ENCODE data around the gene TRIO.

The TRIO gene

DNA sequence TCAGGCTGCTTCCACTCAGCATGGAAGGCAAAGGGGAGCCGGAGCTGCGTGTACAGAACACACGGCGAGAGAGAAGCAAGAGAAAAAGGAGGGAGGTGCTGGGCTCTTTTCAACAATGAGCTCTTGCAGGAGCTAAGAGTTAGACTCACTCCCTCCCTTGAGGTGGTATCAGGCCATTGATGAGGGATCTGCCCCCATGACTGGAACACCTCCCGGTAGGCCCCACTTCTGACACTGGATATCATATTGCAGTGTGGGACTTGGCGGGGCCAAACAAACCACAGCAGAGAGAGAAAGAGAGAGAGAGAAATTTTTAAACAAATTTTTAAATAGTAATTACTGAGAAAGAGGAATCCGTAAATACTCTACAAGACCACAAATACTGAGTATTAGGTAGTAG is 182.2 kb downstream of the TRIO start:
- no peak for DNase-seq (ENCODE audit: low read depth, low spot score)

DNA sequence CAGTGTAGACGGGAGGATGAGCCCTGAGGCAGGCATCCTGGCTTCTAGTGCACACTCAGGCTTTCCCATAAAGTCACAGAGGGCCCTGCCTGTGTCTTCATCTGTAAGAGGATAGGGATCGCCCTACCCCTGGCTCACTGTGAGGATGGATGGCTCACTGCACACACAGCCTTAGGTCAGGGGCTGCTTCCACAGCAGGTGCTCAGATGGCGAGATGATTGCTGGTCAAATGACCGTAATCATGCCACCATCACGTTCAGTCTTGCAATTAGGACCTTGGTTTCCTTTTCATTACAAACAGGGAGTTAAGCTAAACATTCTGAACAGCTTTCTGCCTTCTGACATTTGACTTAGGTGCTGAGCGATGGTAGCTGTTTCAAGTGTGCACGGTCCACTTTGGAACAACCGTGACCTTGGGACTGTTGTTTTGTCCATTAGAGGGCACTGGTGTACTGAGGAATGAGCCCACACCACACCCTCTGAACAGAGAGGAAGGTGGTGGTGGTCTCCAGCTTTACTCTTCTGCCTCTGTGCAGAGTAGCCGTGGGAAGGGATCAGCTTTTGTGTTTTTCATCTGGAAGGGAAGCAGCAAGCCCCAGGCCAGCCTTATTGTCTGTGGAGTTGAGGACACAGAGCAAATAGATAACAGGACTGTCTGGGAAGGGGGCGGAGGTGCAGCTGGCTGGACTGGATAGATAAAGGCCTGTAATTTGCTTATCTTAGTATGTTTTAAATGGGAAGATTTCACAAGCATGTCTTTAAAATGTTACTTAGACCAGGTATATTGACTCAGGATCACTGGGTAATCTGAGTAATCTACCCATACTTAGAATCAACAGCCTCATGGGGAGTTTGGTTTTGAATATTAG is 183.1 kb downstream of the TRIO start:
- peak; percentile 41 for DNase-seq (ENCODE audit: low read depth, low spot score)

DNA sequence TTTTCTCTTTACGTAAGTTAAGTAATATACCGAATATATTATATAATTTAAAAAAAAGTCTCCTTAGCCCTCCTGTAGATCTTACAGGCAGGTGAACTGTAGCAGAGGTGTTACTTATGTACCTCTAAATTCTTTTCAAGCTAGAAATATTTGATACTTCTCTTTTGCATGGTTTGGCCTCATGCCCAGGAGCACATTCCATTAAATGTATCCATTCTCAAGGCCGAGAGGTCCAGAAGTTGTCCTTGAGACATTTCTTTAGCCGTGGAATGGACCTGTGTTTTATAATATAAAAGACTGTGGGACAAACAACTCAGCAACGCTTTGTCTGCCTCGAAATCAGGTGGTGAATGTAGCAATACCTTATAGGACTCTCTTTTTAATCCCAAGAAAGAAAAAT is 184.5 kb downstream of the TRIO start:
- no peak for DNase-seq (ENCODE audit: low read depth, low spot score)

DNA sequence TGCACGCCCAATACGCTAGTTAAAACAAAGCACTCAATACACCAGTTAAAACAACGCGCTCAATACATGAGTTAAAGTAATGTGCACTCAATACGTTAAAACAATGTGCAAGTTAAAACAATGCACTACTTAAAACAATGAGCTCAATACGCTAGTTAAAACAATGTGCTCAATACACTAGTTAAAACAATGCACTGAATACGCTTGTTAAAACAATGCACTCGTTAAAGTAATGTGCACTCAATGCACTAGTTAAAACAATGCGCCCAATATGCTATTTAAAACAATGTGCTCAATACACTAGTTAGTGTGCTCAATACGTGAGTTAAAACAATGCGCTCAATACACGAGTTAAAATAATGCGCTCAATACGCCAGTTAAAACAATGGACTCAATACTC is 185.0 kb downstream of the TRIO start:
- DNase-seq (ENCODE audit: low read depth, low spot score) = no peak

DNA sequence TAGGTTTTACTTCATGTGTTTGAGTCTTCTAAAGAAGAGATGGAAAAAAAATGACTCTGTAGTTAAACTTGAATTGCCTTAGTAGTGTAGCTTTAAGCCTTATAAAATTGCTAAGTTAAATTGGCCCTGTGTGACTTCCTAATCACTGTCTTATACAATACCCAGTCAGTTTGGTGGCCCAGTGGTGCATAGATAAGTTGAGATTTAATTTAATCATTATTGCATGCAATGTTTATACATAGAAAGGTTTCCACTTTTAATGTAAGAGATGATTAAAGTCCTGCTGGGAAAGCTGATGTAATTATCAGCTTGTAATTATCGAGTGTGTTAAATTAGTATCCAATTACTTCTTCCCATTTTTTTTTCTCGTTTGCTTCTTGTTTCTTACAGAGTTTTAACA is 187.1 kb downstream of the TRIO start:
- no peak for DNase-seq (ENCODE audit: low read depth, low spot score)

DNA sequence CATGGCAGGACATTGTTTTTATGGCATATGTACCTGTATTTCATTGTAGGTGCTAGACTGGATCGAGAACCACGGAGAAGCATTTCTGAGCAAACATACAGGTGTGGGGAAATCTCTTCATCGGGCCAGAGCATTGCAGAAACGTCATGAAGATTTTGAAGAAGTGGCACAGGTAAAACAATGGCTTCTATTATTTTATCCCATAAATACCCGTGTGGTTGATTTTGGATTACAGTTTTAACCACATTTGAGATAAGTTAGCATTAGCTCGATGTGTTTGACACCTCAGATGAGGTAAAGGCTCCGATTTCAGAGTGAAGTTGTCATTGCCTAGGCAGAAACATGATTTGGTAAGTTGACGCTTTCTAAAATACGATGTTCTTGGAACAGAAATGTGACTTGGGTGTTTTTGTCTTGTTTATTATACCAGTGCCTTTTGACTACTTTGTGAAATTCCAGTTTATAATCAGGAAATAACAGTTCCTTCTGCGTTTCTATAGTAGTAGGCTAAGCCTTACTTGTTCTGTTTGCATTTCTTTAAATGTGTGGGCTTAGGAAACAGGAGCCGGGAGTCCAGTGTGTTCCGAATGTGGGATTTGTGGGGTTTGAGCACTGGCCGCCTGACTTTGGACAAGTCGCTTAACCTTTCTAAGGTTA is 187.7 kb downstream of the TRIO start:
- no peak for DNase-seq (ENCODE audit: low read depth, low spot score)

DNA sequence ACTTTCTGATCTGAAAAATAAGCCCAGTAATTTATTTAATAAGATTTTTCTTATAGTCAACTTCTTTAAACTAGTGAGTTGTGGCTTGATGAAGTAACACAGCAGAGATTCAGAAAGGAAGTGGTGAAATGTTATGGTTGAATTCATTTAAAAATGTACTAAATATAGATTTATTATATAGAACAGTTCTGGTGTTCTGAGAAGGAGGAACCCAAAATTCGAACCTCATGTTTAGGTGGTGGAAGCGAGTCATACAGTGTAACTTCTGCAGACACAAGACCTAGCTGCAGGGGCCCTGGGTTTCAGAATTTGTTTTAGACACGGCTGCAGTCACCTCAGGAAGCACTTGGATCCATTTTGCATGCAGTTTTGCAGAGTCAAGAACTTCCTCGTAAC is 188.2 kb downstream of the TRIO start:
- DNase-seq (ENCODE audit: low read depth, low spot score) = no peak

DNA sequence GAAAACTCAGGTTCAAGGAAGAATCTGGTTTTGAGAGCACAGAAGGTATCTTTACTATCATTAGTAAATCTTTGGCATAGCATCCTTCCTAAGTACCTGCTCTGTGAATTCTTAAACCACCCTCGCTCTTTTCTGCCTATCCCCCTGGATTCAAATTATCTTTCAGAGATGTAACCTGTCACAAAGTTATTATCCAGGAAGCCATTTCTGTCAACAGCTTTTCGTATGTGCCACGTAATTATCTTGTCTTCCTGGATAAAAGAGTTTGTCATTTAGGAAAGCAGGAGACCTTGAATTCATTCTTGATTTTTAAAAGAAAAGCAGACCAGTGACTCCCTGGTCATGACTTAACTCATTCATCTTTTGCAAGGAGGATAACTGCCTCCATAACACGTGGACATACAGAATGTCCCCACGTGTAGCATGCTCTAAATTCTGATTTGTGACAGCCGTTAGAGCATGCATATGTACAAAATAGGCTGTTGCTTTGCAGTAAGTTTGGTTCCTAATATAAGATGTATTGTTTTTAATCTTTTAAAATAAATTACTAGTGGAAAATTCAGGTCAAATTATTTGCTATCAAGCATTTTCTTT is 189.0 kb downstream of the TRIO start:
- DNase-seq (ENCODE audit: low read depth, low spot score) = no peak

DNA sequence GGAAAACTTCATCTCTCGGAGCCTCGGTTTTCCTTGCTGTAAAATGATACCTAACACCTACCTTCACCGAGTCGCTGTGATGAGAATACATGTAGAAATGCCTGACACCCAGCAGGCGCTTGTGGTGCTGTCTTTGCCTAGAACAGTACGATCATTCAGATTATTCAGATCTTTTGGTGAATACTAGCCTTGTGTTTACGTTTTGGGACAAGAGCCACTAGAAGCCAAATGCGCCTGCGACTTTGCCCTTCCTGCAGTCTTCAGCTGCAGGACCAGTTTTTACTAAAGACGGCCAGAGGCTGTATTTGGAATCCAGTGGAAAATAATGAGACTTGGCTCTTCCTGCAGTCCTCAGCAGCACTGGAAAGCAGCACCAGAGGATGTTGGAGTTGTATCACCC is 189.6 kb downstream of the TRIO start:
- DNase-seq (ENCODE audit: low read depth, low spot score) = peak; percentile 55

DNA sequence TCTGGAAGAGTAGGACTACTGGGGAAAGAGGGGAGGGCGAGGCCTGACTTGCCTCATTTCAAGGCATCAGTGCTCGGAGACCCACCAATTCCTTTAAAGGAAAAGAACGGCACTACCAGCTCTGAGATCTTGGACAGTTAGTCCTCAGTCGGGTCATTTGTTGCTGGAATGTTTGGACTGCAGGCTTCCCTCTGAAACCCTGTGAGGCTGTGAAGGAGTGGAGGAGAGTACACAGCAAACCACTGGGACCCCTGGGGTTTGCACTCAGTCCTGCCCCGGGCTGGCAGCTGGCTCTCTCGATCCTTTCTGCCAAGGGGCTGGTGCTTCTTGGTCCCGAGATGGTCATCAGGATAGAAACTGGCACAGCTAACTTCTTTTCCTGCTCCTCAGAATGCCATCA is 194.5 kb downstream of the TRIO start:
- DNase-seq (ENCODE audit: low read depth, low spot score) = peak; percentile 25

DNA sequence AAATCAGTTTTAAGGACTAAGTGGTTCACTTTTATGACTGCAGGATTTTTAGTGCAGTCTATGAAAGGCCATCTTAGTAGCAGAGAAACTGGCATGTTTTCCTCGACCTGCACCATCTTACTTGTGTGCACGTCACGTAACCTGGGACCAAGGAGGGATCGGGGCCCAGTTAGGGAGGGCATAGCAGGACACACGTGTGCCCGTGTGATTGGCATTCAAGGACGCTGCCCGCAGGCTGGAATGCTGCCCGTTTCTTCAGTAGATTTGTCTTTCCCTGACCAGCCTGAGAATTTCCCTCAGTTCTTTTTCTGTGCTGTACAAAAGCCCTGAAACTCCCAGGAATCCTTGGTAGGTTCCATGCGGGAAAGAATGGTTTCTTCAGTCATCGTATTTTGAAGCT is 196.3 kb downstream of the TRIO start:
- DNase-seq (ENCODE audit: low read depth, low spot score) = no peak

DNA sequence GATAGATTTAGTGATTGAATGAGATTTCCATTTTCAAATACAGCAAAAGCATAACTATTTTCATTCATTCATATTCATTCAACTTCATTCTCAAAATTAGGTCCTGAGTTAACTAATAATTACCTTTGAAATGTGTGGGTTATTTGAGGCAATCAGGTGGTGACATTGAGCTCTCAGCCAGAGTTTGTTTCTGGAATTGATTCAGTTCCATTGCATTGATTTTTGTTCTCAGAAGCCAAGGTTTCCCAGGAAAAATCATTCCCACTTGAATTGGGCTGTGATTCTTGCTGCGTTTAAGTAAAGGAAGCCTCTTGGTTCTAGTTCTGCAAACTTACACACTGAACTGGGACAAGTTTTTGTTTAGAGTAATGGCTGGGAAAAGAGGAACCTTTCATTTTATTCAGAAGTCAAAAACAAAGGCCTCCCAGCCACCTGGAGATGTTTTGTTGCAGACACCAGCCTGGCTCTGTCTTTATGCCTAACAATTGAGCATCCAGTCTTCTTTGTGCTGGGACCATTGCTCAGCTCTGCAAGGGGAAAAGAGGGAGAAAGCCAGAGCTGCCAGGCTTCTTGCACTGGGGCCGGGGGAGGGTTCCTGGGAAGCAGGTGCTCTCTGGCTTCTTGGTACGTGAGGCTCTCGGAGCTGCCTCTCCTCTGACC is 198.6 kb downstream of the TRIO start:
- DNase-seq (ENCODE audit: low read depth, low spot score) = peak; percentile 46

DNA sequence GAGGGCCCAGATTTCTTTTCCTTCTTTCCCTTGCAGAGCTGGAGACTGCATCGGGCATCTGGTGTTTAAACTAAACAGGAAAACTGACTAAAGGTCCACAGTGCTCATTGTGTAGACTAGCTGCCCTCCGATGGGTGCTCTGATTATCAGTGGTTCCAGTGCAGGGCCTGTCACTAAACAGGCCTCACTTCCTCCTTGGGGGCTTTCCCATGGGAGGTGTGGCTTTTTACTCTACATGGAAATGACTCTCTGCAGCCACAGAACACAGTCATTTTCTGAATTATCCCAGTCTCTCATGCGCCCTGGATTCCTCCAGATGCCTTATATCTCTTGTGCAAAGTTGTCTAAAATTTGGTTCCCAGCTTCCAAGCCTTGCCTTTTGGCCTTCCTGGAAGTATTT is 199.2 kb downstream of the TRIO start:
- DNase-seq (ENCODE audit: low read depth, low spot score) = no peak

DNA sequence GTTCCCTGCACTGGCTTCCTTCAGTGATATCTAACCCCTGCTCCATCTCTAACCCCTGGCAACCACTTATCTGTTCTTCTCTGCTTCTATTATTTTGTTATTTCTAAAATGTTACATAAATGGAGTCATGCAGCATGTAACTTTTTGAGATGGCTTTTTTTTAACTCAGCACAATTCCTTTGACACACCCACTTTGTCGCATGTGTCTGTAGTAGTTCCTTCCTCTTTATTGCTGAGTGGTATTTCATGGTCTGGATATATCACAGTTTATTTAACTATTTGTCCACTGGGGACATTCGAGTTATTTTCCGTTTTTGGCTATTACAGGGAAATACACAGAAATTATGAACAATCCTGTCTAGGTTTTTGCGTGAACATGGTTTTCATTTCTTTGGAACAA is 200.2 kb downstream of the TRIO start:
- DNase-seq (ENCODE audit: low read depth, low spot score) = no peak

DNA sequence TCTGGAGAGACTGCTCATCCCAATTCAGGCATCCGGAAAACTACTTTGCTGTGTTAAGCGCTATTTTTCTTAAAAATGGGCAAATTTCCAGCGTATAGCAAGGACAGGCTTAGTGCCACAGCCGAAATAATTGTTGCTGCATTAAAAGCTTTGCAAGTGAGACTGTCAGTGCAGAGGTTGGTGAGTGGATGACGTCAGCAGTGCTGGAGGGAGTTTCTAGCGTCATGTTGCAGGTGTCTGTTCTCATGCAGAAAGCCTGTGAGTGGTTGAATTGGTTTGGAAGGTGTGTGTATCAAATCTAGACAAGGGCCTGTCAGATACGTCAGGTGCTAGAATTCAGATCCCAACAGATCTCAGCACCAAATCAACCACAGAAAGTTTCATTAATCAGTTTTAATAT is 204.4 kb downstream of the TRIO start:
- DNase-seq (ENCODE audit: low read depth, low spot score) = no peak

DNA sequence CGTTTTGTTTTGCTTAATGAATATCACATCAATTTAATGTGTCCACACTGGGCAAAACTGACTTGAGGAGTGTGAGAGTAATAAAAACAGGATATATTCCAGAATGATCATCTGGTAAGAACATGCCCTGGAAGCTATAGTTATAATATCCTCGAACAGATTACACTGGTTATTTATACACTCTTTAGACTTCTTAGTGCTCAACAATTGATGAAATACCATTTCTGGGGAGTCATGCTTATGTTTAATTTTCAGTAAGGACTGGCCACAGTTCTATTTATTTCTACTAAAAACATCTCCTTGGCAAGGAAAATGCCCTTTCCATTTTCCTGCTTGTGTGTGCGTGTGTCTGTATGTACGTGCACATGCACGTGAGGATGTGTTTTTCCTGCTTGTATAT is 205.0 kb downstream of the TRIO start:
- DNase-seq (ENCODE audit: low read depth, low spot score) = no peak

DNA sequence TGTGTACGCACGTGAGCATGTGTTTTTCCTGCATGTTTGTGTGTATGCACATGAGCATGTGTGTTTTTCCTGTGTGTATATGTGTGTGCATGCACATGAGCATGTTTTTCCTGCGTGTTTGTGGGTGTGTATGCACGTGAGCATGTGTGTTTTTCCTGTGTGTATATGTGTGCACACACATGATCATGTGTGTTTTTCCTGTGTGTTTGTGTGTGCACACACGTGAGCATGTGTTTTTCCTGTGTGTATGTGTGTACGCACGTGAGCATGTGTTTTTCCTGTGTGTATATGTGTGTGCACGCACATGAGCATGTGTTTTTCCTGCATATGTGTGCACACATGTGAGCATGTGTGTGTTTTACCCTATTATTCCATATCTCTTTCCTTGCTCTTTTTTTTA is 205.9 kb downstream of the TRIO start:
- no peak for DNase-seq (ENCODE audit: low read depth, low spot score)

DNA sequence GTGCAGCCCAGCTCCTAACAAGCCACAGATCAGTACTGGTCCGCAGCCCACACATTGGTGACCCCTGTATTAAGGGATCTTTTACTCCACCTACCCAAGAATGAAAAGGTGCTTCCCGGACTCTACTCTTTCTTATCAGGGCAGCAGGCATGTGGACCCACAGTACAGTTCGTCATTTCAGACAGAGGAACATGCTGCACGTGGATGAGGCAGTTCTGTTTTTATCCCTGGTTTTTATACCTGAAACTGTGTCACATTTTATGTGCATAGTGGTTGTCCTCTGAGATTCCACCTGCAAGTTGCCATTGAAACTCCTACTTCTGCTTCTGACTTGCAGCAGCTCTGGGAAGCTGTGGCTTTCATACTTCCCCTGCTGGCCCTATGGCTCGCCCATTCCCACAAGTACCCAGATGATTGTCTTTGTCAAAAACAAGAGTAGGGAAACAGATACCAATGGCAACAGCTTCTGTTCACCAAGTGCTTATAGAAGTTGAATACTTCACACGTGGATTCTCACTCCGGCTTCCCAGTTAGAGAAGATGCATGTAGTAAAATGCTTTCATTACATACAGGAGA is 208.0 kb downstream of the TRIO start:
- DNase-seq (ENCODE audit: low read depth, low spot score) = no peak

DNA sequence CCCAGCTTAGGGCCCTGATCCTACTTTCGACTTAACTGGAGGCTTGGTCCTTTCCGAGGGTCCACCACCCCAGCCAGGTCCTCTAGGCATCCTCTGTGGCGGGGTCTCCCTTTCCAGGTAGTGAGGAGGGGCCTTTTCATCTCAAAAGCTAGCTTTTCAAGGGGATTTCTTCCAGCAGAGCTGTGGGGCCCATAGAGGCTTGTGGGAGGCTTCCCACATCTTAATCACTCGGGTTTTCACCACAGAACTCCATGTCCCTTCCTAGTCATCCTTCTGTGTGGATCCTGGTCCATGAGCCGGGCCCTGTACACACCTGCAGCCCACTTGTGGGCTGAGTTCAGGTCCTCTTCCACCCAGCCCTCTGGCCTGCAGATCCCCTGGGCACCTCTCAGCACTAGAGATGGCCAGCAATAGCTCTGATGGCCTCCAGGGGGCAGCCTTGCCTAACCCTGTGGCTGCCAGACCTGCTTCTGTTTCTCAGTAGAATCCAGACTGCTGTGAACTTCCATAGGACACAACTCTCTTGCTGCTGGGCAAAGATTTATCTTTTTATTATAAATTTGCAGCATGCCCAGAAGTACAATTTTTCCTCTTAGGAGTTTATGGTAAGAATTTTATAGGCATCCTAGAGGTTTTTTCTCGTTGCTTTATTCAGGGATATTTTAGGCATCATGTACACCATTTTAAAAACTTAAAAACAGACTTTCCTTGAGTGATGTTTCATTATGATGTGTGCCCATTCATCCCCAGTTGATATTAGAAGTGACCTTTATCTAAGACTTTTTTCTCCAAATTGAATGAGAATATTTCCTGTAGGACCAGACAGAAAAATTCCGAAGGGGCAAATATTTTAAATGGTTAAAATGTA is 208.9 kb downstream of the TRIO start:
- DNase-seq (ENCODE audit: low read depth, low spot score) = peak; percentile 82

DNA sequence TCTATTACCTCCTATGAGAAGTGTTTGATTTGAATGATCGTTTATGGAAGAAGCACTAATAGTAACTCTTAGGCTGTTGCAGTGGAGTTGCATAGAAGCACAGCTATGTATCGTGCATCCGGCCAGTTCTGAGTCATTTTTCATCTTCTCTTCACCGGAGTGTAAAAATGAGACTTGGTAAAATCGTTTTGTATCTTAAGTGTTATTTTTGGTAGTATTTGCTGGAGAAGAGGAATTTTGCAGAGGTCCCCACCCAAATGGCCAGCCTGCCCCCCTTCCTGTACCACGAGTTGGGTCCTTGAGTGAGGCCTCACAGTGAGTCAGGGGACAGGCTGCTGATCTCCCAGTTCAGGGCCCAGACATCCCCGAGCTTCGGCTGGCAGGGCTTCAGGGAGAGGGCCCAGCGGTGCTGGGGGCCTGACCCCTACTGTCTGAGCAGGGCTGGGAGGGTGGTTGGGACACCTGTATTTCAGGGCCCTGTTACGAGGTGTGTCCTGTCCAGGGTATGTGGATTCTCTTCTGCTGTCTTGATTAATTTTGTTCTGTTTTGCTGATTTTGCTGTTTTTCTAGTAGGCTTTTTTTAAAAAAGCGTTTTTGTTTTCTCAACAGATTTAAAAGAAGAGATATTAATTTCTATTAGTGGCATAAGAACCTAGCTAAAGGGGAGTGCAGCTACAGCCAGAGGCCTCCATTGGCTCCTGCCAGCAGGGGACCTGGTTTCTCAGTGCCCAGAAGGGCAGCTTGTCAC is 210.8 kb downstream of the TRIO start:
- DNase-seq (ENCODE audit: low read depth, low spot score) = no peak
